GM15510 (cell line): ENCODE measurements around the gene STON1.

Source experiments
- POLR2A ChIP-seq: IDR thresholded peaks from 3 replicates; pipeline ENCODE4 v1.6.1; 2011; ENCODE audit warnings: borderline replicate concordance; ENCODE audit not compliant: insufficient read length; ENCODE audit errors: extremely low read depth

Gene STON1

DNA sequence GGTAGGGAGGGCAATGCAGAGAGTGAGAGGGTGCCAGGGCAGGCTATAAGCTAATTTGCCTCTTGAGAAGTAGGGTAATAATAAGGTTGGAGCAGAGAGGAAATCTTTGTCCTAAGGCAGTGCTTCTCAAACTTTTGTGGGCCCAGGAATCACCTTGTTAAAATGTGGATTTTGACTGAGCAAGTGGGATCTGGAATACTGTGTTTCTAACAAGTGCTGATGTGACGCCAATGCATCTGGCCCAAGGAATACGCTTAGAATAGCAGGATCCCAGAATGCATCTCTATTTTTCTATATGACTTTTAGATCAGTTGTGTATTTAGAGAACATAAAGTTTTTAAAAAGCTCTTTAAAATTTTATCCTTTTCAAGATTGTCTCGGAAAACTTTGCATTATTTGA lies 58.0 kb downstream of the STON1 start:
- TF ChIP-seq POLR2A: no peak

DNA sequence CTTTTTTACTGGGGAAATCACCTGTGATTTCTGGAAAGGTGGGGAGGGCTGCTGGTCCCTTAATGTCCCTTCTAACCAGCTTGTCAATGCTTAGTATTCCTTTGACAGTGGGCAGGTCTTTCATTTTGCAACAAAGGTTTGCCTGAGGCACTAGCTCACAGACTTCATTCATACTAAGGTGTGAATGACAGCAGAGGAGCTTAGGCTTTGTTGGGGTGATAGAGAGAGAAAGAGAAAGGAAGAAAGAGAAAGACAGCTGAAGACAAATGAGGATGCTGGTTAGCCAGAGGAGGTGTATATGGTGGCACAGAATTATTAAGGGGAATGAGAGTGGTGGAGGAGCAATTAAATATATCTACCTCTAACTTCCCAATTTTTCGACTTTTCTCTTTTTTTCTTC lies 58.8 kb downstream of the STON1 start:
- no peak for TF ChIP-seq POLR2A

DNA sequence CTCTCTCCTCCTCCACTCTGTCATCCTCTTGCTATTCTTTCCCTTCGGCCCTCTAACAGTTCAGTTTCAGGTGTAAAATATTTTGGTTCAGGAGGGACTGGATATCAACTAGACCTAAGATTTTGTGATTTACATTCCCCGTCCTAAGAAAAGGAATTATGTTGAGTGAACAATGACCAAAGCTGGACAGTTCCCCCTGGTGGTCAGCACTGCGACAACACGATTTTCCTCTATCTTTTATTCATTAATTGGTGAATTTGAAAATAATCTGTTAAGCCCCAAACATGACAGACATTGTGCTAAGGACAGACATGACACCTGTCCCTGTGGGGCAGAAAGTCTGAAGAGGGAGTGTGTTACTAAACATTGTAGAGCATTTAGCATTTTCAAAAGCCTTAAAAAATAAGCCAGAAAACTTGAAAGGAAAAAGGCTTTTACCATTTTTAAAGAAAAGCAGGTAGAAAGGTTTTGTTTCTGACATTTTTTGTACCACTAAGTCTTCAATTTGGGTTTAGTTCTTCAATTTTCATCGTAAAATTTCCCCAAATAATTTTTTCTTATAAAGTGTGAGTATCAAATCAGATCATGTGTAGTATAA lies 59.3 kb downstream of the STON1 start:
- no peak for TF ChIP-seq POLR2A

DNA sequence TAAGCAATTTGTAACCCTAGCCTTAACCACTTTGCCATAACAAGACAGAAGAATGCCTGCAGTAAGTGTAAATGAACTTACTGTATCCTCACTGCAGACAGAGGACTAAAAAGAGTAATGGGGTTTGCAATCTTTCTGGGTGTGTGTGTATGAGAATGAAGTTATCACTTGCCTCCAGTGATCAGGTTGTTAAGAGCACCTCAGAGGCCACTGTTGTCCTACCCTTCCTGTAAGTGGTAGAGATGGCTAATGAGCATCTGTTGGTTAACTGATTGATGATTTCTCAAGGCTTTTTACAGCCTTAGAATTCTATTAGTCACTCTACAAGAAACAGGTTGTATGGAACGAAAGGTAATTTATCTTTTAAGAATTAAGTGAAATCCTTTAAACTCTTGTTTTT lies 60.1 kb downstream of the STON1 start:
- no peak for TF ChIP-seq POLR2A

DNA sequence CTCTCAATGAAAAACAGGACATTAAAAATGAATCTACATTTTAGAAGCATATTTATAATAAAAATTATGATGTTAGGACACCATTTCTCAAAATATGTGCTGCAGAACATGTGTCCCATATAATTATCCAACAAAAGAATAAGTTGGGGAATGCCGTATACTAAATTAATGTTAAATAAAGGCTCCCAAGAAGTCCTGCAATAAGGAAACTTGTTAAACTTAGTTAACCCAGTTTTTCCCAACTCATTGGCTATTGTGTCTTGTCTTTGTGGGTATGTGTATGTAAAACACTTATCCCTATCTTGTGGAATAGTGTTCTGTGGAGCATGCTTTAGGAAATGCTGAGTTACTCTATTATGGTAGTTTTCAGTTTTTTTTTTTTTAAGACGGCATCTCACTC lies 62.1 kb downstream of the STON1 start:
- TF ChIP-seq POLR2A: no peak

DNA sequence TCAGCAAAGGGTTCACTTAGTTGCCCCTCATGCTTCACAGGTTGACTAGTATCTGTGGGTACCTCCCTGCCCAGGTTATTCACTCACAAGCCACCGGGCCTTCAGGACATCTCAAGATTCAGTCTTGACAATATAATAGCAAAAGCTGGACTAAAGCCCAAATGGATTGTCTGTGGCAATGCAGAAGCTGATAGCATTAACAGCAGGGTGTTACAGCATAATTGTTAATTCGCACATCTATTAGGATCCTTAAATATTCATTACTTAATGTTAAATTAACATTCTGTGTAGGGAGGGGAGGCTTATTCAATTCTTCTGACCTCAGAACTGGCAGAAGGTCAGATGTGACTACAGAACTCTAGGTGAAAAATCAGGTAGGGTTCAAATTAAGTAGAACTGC lies 67.5 kb downstream of the STON1 start:
- no peak for TF ChIP-seq POLR2A

DNA sequence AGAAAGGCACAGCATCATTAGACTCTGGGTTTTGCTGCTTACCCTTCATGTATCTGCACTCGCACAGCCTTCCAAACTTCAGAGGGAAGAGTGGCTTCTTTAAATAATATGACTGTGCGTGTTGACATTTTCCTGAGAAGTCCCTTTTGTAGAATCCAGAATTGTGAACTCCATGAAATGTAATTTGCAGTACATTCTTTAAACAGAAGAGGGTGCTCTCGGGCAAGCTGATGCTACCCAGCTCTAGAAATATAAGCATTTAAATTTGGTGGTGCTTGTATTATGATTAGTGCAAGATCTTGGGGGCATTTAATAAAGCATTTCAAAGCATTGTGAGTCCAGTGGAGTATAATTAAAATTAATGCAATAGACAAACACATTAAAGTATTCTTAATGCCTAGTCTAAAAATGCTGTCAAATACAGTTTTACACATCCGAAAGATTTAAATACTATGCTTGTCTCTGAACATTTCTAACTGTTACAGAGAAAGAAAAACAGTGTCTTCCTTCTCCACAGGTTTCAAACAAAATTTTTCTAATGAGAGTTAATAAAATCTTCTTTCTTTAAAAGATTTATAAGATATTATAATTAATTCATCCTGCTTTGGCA lies 70.4 kb downstream of the STON1 start:
- TF ChIP-seq POLR2A: no peak

DNA sequence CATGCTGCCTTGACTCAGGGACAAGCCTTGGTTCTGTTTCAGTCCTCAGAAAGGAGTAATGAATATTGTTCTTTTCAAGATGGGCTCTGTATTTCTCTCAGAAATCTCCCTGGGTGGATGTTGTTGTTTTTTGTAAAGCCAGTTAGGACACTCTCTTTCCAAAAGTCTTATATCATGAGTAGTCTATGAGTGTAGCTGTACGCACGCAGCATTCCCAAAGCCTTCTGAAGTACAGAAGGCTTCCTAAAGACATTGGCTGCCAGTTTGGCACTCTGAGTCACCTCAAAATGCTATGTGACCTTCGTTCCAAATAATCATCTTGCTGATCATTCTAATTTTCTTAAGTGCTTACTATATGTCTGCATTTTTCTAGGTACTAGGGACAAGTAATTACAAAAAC lies 71.0 kb downstream of the STON1 start:
- no peak for TF ChIP-seq POLR2A

DNA sequence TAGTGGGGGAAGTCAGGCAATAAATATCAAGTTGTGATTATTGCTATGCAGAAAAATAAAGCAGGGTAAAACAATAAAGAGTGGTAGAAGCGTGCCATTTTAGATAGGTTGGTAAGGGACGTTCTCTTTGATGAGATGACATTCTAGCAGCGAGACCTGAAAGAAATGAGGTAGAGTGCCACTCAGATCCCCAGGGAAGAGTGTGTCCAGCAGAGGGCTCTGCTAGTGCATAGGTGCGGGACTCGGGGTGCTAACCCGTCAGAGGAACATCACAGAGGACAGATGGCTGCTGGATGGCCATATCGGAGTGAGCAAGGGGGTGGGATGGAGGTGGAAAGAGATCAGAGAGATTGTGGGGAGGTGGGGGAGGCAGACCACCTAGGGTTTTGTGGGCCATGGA lies 71.4 kb downstream of the STON1 start:
- TF ChIP-seq POLR2A: no peak

DNA sequence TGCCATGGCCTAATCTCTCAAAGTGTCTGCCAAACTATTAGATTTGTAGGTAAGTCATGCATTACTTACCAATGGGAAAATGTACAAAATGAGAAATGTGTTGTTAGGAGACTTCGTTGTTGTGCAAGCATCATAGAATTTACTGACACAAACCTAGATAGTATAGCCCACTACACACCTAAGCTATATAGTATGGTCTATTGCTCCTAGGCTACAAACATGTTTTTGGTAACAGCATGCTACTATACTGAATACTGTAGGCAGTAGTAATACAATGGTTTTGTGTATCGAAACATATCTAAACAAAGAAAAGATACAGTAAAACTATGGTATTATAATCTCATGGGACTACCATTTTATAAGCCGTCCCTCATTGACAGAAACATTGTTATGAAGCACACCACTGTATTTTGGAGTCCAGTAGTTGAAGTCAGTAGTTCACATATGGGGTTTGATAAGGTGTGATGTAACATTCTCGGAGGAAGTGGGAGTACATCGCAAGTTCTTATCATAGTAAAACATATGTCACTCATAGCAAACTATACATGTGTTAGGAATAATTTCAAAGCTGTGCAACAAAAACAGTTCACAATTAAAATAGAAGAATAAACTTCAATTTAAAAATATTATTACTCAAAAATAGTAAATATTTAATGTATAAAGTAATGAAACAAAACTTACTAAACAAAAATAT lies 75.7 kb downstream of the STON1 start:
- no peak for TF ChIP-seq POLR2A

DNA sequence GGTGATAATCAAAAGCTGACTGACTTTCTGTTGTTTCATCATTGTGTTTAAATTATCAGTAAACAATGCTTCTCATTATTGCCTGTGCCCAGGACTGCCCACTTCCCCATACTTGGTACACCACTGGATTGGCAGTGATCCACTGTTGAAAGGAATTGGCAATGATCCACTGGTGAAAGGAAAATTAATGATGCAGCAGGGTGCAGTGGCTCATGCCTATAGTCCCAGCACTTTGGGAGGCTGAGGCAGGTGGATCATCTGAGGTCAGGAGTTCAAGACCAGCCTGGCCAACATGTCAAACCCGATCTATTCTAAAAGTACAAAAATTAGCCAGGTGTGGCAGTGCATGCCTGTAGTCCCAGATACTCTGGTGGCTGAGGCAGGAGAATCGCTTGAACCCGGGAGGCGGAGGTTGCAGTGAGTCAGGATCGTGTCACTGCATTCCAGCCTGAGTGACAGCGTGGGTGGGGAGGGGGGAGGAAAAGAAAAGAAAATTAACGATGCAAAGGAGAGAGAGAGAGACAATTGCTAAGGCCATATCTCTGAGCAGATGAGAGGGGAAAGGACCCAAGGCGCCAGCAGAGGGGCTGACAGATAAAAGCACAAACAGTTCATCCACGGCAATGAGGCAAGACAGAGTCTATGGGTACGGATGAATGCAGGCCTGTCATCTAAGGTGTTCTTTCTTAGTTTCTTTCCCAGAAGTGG lies 77.5 kb downstream of the STON1 start:
- no peak for TF ChIP-seq POLR2A

DNA sequence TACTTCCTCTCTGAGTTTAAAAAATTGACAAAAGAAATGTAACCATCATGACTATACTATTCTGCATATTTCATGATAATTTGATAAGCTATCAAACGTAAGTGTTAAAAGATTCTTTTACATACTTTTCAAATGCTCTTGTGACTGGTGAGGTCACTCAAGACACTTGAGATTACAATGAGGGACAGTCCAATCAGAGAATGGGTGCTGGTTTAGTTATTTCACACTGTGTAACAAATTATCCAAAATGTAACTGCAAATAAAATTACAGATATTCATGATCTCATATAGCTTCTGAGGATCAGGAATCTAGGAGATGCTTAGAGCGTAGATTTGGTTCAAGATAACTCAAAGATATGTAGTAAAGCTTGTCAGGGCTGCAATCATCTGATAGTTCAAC lies 83.3 kb downstream of the STON1 start:
- no peak for TF ChIP-seq POLR2A

DNA sequence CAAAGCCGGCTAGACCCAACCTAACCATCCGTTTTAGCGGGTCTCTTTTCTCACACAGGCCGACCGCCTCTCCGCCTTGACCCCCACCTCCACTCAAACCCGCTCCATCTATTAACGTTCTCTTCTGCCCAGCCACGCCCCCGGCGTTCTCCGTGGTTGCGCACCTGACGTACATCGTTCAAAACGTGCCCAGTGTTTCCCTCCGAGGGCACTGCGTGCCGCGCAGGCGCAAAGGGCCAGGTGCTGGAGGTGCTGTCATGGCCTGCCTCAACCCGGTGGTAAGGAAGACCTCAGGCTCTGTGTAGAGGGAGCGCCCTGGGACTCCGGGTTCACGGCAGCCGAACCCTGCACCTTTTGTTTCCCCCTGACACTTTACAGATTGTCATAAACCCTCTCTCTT lies 87.7 kb downstream of the STON1 start, which contains the start of gene GTF2A1L:
Gene GTF2A1L (plus strand): TSS at position 239 of the 400 bp plus-strand sequence. CDS start 19 bp downstream, at position 258.
- no peak for TF ChIP-seq POLR2A

DNA sequence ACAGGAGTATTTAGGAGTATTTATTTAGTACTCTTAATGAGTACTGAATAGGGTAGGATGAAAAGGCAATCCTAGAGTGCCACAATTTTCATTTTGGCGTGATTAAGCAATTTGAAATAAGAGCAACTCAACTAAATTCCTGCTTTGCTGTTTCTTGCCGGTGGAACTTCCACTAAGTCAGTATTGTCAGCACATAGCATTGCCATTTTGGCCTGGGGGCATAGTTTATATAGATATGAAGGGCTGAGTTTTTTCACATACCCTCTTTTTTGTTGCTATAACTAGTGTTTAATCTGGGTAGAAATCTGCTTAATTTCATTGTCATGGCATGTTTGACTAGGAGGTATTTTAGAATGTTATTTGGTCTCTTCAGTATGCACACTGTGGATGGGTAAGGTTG lies 89.6 kb downstream of the STON1 start:
- no peak for TF ChIP-seq POLR2A

DNA sequence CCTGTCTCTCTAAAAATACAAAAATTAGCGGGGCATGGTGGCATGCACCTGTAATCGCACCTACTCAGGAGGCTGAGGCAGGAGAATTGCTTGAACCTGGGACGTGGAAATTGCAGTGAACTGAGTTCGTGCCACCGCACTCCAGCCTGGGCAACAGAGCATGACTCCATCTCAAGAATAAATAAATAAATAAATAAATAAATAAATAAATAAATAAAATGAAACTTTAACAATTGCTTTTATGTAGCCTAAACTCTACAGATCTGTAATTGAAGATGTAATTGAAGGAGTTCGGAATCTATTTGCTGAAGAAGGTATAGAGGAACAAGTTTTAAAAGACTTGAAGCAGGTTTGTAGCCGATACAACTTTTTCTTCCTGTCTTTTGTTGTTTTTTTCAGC lies 90.7 kb downstream of the STON1 start:
- no peak for TF ChIP-seq POLR2A
